ENCODE results near the gene DNASE1L3.

- TF ChIP-seq CTCF (IDR thresholded peaks at IDR 0.05) (no peak), POLR2A (IDR thresholded peaks at IDR 0.05; ENCODE audit: low read depth) (no peak), EP300 (IDR thresholded peaks at IDR 0.05) (no peak), POLR2AphosphoS5 (IDR thresholded peaks at IDR 0.05) (no peak)
Measured at GRCh38 chr3:58205981-58206380, 4.8 kb downstream of the DNASE1L3 start.

All from esophagus muscularis mucosa (tissue), 4 donors.